ACHN (cell line): Measurements from ENCODE around the gene NBEA.

Source experiments
- DNase-seq: peaks from one replicate; pipeline ENCODE4 v3.0.0-alpha.2; 2015
- in situ Hi-C: cut with HindIII; loops from 2 replicates; pipeline ENCODE4 v1.10.0; 2017; ENCODE audit warnings: low sequenced_read_pairs, low pct_ligation_motif_present, low pct_unique_long_range_greater_than_20kb

NBEA gene

GRCh38 chr13:35567406-35567980 lies 625.4 kb downstream of the NBEA start:
- DNase-seq, result no peak
- in situ Hi-C loops, result no loop called here

- DNase-seq, result no peak
- in situ Hi-C loops, result no loop called here
Measured at GRCh38 chr13:35573639-35574038, 631.6 kb downstream of the NBEA start.

GRCh38 chr13:35592457-35592856 lies 650.4 kb downstream of the NBEA start:
- DNase-seq, result no peak
- in situ Hi-C loops, result no loop called here

GRCh38 chr13:35593651-35594050 lies 651.6 kb downstream of the NBEA start:
- in situ Hi-C loops, result no loop called here

GRCh38 chr13:35594096-35594495 lies 652.0 kb downstream of the NBEA start:
- in situ Hi-C loops, result no loop called here
- DNase-seq, result no peak

More at GRCh38 chr13:35593651-35594050, 651.6 kb downstream of the NBEA start:
- DNase-seq, result no peak

GRCh38 chr13:35595181-35595580 lies 653.1 kb downstream of the NBEA start:
- in situ Hi-C loops, result no loop called here
- DNase-seq, result no peak

- DNase-seq, result no peak
- in situ Hi-C loops, result no loop called here
Measured at GRCh38 chr13:35596321-35597030, 654.4 kb downstream of the NBEA start.

GRCh38 chr13:35597451-35597850 lies 655.4 kb downstream of the NBEA start:
- in situ Hi-C loops, result no loop called here
- no peak for DNase-seq

- in situ Hi-C loops, result no loop called here
Measured at GRCh38 chr13:35598233-35598632, 656.2 kb downstream of the NBEA start.

GRCh38 chr13:35598790-35599369 lies 656.8 kb downstream of the NBEA start:
- no peak for DNase-seq
- in situ Hi-C loops, result no loop called here

More at GRCh38 chr13:35598233-35598632, 656.2 kb downstream of the NBEA start:
- DNase-seq, result no peak

GRCh38 chr13:35599384-35599783 lies 657.3 kb downstream of the NBEA start:
- no peak for DNase-seq

GRCh38 chr13:35600137-35600536 lies 658.1 kb downstream of the NBEA start:
- in situ Hi-C loops, result no loop called here
- no peak for DNase-seq

More at GRCh38 chr13:35599384-35599783, 657.3 kb downstream of the NBEA start:
- in situ Hi-C loops, result no loop called here

GRCh38 chr13:35603593-35604285 lies 661.7 kb downstream of the NBEA start:
- DNase-seq, result no peak
- in situ Hi-C loops, result no loop called here

GRCh38 chr13:35614666-35615065 lies 672.6 kb downstream of the NBEA start:
- in situ Hi-C loops, result no loop called here
- no peak for DNase-seq

- in situ Hi-C loops, result no loop called here
- DNase-seq, result no peak
Measured at GRCh38 chr13:35617420-35617819, 675.4 kb downstream of the NBEA start.

GRCh38 chr13:35618565-35619083 lies 676.6 kb downstream of the NBEA start:
- in situ Hi-C loops, result no loop called here
- DNase-seq, result no peak

- no peak for DNase-seq
- in situ Hi-C loops, result no loop called here
Measured at GRCh38 chr13:35621989-35622388, 679.9 kb downstream of the NBEA start.

- in situ Hi-C loops, result no loop called here
- DNase-seq, result no peak
Measured at GRCh38 chr13:35629026-35629425, 687.0 kb downstream of the NBEA start.
